ENCODE measurements around the gene ATP6AP1. TPM values are rescaled to one million over a fixed set of nuclear protein-coding genes. Genes with fewer than 3 reads are reported as not detected.
A peak's percentile ranks its signal among the peaks of the same experiment; 100 is the strongest.
"Not testable (repeated sequence)": the region's sequence is repeated elsewhere in the genome, so short reads cannot be mapped to it uniquely, and the experiment has no call there.

The ATP6AP1 gene, protein sequence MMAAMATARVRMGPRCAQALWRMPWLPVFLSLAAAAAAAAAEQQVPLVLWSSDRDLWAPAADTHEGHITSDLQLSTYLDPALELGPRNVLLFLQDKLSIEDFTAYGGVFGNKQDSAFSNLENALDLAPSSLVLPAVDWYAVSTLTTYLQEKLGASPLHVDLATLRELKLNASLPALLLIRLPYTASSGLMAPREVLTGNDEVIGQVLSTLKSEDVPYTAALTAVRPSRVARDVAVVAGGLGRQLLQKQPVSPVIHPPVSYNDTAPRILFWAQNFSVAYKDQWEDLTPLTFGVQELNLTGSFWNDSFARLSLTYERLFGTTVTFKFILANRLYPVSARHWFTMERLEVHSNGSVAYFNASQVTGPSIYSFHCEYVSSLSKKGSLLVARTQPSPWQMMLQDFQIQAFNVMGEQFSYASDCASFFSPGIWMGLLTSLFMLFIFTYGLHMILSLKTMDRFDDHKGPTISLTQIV
- 50.1 TPM for total RNA-seq

DNA sequence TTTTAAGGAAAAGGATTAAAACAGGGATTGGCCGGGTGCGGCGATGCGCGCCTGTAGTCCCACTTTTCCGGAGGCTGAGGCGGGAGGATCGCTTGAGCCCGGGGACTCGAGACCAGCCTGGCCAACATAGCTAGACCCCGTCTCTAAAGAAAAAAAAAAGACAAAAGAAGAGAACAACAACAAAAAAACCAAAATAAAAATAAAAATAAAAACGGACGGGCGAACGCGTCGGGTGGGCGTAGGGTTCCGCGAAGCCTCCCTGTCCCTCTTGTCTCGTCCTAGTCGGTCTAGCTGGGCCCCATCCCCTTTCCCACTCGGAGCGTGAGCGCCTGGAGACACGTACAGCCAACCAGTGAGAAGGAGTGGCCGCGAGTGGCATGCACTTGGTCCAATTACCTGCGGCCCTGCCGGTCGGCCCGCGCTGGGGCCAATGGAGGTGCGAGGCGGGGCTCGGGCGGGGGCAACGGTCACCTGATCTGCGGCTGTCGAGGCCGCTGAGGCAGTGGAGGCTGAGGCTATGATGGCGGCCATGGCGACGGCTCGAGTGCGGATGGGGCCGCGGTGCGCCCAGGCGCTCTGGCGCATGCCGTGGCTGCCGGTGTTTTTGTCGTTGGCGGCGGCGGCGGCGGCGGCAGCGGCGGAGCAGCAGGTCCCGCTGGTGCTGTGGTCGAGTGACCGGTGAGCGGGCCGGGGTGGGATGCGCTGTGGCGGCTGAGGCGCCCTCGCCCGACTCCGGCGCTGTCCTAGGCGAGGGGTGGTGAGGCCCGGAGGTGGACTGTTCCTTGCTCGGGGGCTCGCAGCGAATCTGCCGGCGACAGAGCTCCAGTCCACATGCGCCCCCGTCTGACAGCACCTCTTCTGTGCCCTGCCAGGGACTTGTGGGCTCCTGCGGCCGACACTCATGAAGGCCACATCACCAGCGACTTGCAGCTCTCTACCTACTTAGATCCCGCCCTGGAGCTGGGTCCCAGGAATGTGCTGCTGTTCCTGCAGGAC, at the start of gene ATP6AP1:
ATP6AP1 (plus strand) TSS at position 502 of the 996 bp plus-strand sequence; CDS start at position 518, 16 bp downstream.
- DNase-seq (ENCODE audit: low spot score in 2 of 2) (peak; percentile 78 to 81), FAIRE-seq (no peak)

DNA sequence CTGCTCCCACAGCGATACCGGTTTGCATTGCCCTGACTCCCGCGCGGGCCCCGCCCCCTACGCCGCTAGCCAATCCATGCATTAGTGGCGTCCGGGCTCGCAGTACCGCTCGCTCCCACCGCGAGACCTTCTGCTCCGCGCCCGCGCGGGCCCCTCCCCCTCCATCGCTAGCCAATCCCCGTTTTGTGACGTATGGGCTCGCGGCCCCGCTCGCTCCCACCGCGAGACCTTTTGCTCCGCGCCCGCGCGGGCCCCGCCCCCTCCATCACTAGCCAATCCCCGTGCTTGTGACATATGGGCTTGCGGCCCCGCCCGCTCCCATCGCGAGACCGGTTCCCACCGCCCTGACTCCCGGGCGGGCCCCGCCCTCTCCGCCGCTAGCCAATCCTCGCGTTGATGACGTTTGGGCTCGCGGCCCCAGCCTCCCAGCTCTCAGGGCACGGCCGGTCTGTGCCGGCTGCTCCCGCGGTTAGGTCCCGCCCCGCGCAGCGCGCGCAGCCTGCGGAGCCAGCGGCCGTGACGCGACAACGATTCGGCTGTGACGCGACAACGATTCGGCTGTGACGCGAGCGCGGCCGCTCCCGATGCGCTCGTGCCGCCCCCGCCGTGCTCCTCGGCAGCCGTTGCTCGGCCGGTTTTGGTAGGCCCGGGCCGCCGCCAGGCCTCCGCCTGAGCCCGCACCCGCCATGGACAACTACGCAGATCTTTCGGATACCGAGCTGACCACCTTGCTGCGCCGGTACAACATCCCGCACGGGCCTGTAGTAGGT, 49.5 kb upstream of the ATP6AP1 start, which contains the start of gene EMD:
EMD (plus strand) TSS at position 497 of the 770 bp plus-strand sequence; CDS start at position 687, 190 bp downstream.
- peak; percentile 34 for FAIRE-seq

DNA sequence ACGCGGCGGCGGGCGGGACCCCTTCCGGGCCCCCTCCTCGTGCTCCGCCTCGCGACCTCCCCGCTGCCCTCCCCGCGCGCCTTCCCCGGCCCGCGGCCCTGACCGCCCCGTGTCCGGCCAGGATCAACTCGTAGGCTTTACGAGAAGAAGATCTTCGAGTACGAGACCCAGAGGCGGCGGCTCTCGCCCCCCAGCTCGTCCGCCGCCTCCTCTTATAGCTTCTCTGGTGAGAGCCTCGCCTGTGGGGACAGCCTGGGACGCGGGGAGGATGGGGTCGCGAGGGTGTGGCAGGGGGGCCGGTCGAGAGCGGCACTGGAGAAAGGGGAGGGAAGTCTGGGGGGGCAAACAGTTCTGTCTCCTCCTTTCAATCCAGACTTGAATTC, 48.9 kb upstream of the ATP6AP1 start:
- no peak for FAIRE-seq
- no peak for DNase-seq (ENCODE audit: low spot score in 2 of 2)

More for the DNA sequence above, 49.5 kb upstream of the ATP6AP1 start, which contains the start of gene EMD:
- DNase-seq (ENCODE audit: low spot score in 2 of 2), result peak; percentile 86 to 93

DNA sequence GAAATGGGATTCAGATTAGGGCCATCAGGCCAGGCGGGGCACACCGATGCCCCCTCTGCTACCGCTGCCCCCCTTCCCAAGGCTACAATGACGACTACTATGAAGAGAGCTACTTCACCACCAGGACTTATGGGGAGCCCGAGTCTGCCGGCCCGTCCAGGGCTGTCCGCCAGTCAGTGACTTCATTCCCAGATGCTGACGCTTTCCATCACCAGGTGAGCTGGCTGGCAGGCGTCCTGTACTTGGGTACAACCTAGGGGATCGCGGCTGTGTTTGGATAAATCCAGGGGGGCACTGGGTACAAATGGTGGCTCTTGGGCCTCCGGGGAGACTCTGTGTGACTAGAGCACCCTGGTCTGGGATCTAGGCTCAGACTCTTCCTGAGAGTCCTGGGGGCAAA, 48.3 kb upstream of the ATP6AP1 start:
- no peak for FAIRE-seq

DNA sequence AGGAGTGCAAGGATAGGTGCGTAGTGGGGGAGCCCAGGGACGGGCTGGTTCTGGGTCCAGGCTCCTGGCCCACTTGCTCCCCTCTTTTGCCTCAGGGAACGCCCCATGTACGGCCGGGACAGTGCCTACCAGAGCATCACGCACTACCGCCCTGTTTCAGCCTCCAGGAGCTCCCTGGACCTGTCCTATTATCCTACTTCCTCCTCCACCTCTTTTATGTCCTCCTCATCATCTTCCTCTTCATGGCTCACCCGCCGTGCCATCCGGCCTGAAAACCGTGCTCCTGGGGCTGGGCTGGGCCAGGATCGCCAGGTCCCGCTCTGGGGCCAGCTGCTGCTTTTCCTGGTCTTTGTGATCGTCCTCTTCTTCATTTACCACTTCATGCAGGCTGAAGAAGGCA, 47.7 kb upstream of the ATP6AP1 start:
- FAIRE-seq (no peak), DNase-seq (ENCODE audit: low spot score in 2 of 2) (no peak)

More for the DNA sequence above, 48.3 kb upstream of the ATP6AP1 start:
- no peak for DNase-seq (ENCODE audit: low spot score in 2 of 2)

DNA sequence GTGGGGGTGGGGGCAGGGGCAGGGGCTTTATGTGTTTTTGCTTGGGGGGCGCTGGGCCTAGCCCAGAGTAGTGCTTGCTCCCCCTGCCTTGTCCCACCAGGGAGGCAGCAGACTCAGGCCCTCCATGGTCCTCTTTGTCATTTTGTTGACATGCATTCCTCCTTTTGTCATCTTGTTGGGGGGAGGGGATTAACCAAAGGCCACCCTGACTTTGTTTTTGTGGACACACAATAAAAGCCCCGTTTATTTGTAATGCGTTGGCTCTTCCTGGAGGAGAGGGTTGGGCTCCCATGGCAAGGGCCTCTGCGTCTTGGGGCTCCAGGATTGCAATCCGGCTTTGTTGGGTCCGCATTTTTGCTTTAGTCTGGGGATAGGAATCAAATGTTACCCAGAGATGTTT, 47.2 kb upstream of the ATP6AP1 start:
- DNase-seq (ENCODE audit: low spot score in 2 of 2) (no peak), FAIRE-seq (no peak)

DNA sequence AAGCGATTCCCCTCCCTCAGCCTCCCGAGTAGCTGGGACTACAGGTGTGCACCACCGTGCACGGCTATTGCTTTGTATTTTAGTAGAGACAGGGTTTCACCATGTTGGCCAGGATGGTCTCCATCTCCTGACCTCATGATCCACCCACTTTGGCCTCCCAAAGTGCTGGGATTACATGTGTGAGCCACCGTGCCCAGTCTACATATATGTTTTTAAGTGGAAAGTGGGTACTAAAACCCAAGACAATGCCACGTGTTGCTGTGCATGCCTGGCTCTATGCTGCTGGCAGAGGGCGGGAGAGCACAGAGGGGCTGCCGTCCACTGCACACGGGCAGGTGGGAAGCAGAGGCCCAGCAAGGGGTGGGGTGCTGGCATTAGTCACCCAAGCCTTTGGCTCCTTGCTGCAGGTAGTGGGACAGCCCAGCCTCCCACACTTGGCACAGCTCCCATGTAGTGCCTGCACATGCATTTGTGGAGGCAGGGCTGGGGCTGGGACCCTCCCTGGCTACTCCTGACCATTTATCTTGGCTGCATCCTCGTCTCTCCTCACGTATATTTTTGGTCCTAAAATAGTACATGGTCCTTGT, 45.9 kb upstream of the ATP6AP1 start:
- FAIRE-seq, result no peak
- no peak for DNase-seq (ENCODE audit: low spot score in 2 of 2)

DNA sequence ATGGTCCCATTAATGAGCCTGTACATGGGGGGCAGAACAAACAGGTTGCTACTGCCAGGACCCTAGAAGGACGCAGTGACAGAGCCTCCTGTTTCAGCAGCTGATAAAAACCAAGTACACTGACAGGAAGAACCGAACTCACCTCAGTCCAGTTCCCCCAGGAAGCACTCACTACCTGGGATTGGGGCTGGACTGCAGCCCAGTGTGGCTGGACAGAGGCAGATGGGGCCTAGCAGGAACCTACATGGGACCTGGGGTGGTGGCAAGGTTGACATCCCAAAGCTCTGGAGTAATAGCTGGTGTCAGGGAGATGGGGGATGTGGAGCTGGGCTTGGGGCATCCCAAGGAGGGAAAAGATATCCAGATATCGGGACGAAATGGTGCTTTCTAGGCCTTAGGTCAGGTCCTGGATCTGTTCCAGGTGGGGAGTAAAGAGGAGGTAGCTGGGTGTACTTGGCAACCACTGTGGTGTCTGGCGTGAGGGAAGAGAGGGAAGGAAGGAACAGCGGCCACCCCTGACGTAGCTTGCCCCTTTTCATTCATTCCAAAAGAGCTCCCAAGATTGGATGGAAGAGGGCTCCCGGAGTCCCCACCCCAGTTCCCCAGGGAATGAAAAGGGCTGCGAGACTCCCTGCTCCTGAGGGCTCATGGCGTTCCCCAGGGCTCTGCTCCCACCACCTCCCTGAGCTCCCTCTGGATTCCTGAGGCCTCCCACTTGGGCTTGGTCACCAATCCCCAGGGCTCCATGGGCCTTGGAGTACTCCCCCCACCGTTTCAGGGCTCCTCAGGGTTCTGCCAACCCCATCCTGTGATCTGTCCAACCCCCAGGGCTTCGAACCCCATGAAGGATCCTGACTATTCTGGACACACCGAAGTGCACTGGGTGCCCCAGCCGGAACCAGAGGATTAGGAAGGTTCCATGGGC, 44.9 kb upstream of the ATP6AP1 start:
- DNase-seq (ENCODE audit: low spot score in 2 of 2) (no peak), FAIRE-seq (no peak)

DNA sequence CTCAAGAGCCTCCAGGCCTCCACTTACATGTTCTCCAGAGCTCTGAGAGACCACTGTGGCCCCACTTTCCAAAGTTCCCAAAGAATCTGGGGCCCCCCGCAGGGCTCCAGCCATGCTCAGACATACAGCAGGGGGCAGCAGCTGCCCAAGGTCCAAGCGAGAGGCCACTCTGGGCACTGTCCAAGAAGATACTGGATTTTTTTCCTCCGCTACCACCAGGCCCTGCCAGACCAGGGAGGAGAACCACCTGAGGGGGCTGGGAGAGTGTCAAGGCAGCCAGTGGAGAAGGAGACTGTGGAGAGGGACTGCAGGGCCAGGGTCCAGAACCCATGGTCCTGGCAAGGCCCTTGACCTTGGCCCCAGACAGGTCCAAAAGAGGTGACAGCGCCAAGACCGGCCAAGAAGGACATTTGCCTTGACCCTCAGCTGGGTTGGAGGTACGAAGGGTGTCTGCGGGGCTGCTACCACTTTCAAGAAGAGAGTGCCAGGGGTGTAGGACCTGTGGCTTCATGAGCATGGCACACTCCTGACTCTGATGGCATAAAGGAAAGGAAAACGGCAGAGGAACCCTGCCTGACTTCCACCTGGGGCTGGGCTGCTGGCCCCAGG, 44.1 kb upstream of the ATP6AP1 start:
- no peak for FAIRE-seq
- no peak for DNase-seq (ENCODE audit: low spot score in 2 of 2)

DNA sequence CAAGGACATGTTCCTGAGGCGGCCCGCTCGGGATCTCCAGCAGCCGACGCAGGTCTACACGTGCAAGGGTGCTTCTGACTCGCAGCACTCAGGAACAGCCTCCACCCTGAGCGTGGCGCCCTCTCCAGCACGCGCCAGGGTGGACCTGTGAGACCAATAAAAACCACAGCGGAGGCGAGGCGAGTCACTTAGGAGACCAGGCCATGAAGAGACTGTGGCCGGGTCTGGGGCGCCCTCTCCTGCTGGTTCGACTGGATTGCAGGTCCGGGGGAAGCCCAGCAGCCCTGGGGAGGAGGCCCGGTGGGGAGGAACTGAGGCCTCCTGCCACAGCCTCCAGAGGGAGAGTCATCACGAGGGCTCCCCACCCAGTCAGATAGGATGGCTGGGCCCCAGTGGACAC, 40.4 kb upstream of the ATP6AP1 start:
- FAIRE-seq; DNase-seq (ENCODE audit: low spot score in 2 of 2): not testable (repeated sequence)

DNA sequence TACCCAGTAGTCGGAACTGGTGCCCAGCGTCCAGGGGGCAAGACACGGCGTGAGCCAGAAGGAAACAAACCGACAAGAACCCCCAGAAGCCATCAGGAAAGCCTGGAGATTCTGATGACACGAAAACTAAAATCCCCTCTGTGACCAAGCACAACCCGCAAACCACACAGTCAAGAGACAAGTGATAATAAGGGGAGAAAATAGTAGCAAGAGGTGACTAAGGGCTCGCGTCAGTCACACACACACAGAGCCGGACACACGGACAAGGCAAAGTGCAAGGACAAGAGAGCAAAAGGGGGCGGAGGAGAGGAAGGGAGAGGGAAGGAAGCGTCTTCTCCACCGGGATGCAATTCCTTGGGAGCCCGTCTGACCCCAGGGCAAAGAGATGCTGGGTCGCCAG, 39.8 kb upstream of the ATP6AP1 start:
- not testable (repeated sequence) for FAIRE-seq; DNase-seq (ENCODE audit: low spot score in 2 of 2)

DNA sequence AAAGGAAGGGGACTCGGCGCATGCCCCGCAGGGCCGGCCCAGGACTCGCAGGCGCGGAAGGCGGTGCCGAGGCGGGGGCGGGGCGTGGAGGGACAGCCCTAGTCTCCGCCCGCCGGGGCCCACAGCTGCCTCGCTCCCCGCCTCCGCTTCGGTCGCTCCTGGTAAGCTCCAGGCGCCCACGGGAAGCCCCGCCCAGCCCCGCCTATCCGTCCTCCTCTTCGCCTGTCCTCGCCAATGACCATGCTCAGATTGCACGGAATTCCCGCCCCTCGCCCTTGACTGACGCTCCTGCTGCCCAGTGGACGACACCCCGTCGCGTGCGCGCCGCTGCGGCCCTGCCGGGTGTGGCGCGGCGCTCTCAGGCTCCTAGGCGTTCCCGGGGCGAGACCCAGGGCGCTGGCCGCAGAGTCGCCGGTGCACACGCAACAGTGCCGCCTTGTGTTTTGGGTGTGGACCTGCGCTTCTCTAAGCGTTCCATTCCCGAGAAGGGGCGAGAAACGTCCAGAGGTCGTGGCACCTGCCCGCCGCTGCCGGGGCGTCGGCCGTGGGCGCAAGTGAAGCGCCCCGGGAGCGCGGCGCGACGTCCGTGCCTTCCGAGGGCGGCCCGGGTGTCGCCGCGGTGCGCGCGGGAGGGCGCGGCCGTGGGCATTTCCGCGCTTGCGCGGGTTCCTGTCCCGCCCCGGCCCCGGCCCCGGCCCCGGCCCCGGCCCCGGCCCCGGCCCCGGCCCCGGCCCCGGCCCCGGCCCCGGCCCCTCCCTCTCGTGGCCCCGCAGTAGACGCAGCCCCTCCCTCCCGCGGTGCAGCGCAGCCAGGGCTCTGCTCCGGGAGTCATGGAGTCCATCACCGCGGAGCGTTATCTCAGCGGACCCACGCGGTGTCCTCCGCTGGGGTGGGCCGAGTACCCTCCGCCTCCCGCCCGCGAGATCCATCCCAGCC, 38.4 kb upstream of the ATP6AP1 start:
- FAIRE-seq; DNase-seq (ENCODE audit: low spot score in 2 of 2): not testable (repeated sequence)

DNA sequence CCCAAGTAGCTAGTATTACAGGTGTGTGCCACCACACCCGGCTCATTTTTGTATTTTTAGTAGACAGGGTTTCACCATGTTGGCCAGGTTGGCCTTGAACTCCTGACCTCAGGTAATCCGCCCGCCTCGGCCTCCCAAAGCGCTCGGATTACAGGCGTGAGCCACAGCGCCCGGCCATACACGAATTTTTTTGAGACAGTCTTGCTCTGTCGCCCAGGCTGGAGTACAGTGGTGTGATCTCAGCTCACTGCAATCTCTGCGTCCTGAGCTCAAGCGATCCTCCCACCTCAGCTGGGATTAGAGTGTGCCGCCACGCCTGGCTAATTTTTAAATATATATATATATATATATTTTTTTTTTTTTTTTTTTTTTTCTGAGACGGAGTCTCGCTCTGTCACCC, 32.1 kb upstream of the ATP6AP1 start:
- not testable (repeated sequence) for DNase-seq (ENCODE audit: low spot score in 2 of 2); FAIRE-seq

DNA sequence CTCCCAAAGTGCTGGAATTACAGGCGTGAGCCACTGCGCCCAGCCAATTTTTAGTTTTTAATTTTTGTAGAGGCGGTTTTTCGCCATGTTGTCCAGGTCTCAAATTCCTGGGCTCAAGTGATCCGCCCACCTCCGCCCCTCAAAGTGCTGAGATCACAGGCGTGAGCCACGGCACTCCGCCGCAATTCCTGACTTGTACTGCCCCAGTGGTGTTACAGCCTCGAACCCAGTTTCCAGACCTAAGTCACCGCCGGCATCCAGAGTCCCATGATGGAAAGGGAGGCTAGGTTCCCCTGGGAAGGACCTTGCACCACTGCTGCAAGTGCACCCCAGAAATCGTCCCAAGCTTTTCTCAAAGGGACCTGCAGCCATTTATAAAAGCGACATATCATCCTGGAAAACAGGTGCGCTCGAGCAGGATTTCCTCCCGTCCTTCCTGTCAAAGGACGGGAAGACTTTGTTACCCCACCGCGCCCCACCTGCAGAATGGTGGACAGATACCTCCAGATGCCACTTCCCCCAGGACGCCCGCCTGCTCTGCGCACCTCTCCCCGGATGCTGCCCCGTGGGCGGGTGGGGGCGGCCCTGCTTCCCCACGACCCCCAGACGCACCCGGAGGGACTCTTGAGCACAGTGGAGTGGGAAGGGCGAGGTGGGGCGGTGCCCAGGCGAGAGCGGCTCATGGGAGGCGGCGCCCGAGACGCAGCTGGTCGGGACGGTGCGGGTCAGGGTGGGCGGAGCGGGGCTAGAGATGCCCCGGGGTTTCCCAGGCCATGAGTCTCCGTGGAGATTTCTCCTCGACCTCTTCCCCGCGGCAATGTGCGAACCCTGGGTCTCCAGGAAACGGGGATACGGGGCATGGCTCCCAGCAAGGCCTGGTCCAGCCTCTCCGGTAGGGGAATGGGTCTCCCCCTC, 31.2 kb upstream of the ATP6AP1 start:
- DNase-seq (ENCODE audit: low spot score in 2 of 2) (peak in 1 of 2 donors; percentile 53), FAIRE-seq (no peak)

DNA sequence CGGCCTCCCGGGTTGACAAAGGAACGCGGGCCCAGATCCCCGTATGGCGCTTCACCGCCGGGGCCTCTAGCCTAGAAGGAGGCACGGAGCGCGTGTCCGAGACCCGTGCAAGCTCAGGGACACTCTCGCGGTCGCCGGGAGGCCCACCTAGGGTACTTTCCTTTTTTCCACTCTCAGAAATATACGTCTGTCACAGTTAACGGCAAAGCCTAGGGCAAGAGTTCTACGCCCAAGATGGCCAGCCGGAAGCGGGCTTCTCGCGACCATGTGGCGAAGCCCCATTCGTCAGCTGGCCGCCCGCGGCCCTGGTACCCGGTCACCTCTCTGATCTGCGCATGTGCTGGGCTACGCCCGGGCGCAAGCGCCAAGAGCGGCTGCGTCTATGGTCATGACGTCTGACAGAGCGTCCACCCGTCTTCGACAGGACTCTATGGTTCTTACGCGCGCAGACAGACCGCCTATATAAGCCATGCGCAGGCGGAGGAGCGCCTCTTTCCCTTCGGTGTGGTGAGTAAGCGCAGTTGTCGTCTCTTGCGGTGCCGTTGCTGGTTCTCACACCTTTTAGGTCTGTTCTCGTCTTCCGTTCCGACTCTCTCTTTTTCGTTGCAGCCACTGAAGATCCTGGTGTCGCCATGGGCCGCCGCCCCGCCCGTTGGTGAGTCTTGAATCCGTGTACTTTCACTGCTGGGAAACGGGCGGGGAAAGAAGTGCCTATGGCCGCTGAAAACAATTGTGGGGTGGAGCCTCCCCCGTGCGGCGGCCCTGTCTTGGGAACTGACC, 30.4 kb upstream of the ATP6AP1 start, which contains the start of gene RPL10:
RPL10 (plus strand) TSS at position 490 of the 780 bp plus-strand sequence; CDS start at position 633, 143 bp downstream.
- FAIRE-seq (no peak), DNase-seq (ENCODE audit: low spot score in 2 of 2) (peak; percentile 87 to 88)

All from frontal cortex (tissue), 4 donors.